Left ventricle myocardium inferior (tissue), 1 donor: ENCODE measurements around the gene NT5M. TPM values are rescaled to one million over a fixed set of nuclear protein-coding genes. Genes with fewer than 3 reads are reported as not detected.
"Not testable (repeated sequence)": the region's sequence is repeated elsewhere in the genome, so short reads cannot be mapped to it uniquely, and the experiment has no call there.

ENCODE experiments used
- DNase-seq: peaks from one replicate; pipeline ENCODE4 v3.0.0-alpha.2; 2020
- H3K27ac ChIP-seq: fragments of 200-600 bp; replicated peaks from 2 replicates; pipeline ENCODE4 v1.8.0; 2021
- H3K27me3 ChIP-seq: fragments of 200-600 bp; 2 replicates; pipeline ENCODE4 v1.8.0; 2021; ENCODE audit warnings: low read depth
- H3K36me3 ChIP-seq: fragments of 200-600 bp; 2 replicates; pipeline ENCODE4 v1.8.0; 2021
- H3K4me1 ChIP-seq: fragments of 200-600 bp; 2 replicates; pipeline ENCODE4 v1.8.0; 2021
- H3K4me3 ChIP-seq: fragments of 200-600 bp; 2 replicates; pipeline ENCODE4 v1.8.0; 2021; ENCODE audit warnings: mild to moderate bottlenecking, moderate library complexity
- H3K9me3 ChIP-seq: fragments of 200-600 bp; replicated peaks from 2 replicates; pipeline ENCODE4 v1.8.0; 2021
- intact Hi-C: fragments of 100-400 bp; cut with micrococcal nuclease; formaldehyde crosslinking; loops from one replicate; pipeline ENCODE4 v1.11.0; 2022
- total RNA-seq: library from RNA; stranded (reverse); fragmentation: NEBNext Ultra II Directional; extraction: Animal tissue kit (Norgen Biotek cat#: 25700); gene quantifications from one replicate; pipeline ENCODE4 v1.2.1, GENCODE V29; 2021
- TF ChIP-seq, protein P1 (sequence below): fragments of 200-600 bp; IDR thresholded peaks from 2 replicates; pipeline ENCODE4 v1.8.0; 2021; ENCODE audit warnings: antibody characterized with exemption, mild to moderate bottlenecking, borderline replicate concordance
- donor health status: DM: no; HTN: yes; CAD: no; lungs with severe emphysema.

The NT5M gene
- total RNA-seq, 1 donor from 2014 or later: 11.2 TPM

DNA sequence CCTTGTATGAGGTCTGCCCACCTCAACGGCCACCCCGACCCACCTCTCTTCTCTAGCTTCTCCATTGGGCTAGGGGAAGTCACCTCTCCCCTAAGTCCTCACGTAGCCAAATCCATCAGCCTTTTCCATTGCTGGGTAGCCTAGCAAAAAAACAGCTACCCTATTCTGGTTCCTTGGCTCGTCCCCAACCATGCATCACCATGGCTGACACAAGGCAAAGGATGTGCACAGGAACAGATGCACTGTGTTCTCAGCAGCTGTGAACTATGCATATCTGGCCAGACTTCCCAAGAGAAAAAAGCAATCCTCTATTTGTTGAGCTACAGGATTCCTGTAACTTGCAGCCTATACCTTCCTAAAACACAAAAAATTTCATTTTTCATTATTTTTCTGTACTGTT is 44.2 kb upstream of the NT5M start:
- no peaks in the 10 kb centered on the region for H3K9me3 ChIP-seq
- H3K36me3 ChIP-seq: peaks cover 98% of the 10 kb centered on the region
- TF ChIP-seq, protein P1, sequence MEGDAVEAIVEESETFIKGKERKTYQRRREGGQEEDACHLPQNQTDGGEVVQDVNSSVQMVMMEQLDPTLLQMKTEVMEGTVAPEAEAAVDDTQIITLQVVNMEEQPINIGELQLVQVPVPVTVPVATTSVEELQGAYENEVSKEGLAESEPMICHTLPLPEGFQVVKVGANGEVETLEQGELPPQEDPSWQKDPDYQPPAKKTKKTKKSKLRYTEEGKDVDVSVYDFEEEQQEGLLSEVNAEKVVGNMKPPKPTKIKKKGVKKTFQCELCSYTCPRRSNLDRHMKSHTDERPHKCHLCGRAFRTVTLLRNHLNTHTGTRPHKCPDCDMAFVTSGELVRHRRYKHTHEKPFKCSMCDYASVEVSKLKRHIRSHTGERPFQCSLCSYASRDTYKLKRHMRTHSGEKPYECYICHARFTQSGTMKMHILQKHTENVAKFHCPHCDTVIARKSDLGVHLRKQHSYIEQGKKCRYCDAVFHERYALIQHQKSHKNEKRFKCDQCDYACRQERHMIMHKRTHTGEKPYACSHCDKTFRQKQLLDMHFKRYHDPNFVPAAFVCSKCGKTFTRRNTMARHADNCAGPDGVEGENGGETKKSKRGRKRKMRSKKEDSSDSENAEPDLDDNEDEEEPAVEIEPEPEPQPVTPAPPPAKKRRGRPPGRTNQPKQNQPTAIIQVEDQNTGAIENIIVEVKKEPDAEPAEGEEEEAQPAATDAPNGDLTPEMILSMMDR: no peak
- H3K4me3 ChIP-seq: no peak overlapping the region
- H3K27ac ChIP-seq: no peak overlapping the region
- H3K27me3 ChIP-seq: no peaks in the 10 kb centered on the region
- no peaks in the 10 kb centered on the region for H3K4me1 ChIP-seq
- intact Hi-C loops: no loop called here
- DNase-seq: no peak

DNA sequence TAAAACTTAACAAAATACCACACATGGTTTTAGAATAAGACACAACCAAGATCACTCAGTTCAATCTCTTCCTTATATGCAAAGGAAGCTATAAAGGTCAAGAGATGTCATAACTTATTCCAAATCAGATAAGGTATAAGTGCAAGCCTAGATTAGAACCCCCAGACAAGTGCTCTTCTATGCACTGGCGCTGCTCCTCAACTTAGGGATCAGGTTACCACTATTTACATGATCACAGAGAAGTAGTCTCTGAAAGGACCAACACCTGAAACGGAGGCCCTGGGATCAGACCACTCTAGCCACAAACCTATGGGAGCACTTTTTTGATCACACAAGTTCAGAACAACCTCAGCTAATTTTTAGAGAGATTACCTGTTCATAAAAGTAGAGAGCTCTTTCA is 38.7 kb upstream of the NT5M start:
- H3K4me3 ChIP-seq: no peak overlapping the region
- no peak overlapping the region for H3K27ac ChIP-seq
- H3K9me3 ChIP-seq: no peaks in the 10 kb centered on the region
- intact Hi-C loops: no loop called here
- H3K36me3 ChIP-seq: peaks cover 98% of the 10 kb centered on the region
- H3K4me1 ChIP-seq: no peaks in the 10 kb centered on the region
- H3K27me3 ChIP-seq: no peaks in the 10 kb centered on the region
- DNase-seq: no peak
- TF ChIP-seq, protein P1: no peak

DNA sequence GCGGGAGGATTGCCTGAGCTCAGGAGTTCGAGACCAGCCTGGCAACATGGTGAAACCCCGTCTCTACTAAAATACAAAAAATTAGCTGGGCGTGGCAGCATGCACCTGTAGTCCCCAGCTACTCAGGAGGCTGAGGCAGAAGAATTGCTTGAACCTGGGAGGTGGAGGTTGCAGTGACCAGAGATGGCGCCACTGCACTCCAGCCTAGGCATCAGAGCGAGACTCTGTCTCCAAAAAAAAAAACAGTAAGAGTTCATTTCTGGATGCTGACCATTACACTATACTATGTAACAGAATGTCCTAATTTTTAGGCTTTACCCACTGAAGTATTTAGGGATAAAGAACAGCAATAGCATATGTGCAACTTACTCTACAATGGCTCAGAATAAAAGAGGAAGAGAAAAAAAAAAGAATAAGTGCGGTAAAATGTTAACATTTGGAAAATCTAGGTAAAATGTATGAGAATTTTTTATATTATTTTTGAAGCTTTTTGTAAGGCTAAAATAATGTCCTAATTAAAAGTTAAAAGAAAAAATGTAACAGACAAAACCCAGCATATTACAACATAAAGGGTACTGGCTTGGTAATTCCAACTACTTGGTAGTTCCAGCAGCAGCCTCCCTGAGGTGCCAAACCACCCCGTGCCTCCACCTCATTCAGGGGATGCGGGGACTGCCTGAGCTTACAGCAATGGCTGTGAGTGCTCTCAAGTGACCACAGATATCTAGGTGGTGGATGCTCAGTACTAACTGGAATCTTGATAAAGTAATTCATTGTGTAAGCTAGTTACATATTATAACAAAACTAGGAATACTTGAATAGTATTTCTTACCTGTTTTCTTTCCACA is 33.0 kb upstream of the NT5M start:
- no peak for DNase-seq
- no peak overlapping the region for H3K27ac ChIP-seq
- H3K4me3 ChIP-seq: no peak overlapping the region
- H3K36me3 ChIP-seq: peaks cover 94% of the 10 kb centered on the region
- no peaks in the 10 kb centered on the region for H3K9me3 ChIP-seq
- H3K4me1 ChIP-seq: peaks cover 5% of the 10 kb centered on the region
- H3K27me3 ChIP-seq: no peaks in the 10 kb centered on the region
- TF ChIP-seq, protein P1: no peak
- intact Hi-C loops: no loop called here

DNA sequence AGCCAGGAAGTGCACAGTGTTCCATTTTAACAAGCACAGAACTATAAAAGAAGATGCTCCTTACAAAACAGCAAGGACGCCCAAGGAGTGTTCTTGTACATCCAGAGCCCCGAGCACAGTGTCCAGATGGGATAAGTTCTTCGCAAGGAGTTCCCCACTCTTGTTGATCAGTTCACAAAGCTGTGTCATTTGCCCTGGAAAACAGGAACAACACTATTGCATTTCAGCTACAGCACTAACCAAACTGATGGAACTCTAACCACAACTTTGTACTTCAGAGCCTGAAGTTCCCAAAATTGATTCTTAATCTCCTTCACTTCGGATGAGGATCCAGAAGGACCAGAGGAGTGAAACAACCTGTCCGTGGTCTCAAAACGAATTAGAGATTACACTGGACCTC is 27.2 kb upstream of the NT5M start:
- Histone ChIP-seq H3K27ac (no peak overlapping the region), H3K9me3 (no peaks in the 10 kb centered on the region), H3K36me3 (peaks cover 44% of the 10 kb centered on the region), H3K4me1 (peaks cover 62% of the 10 kb centered on the region), H3K27me3 (no peaks in the 10 kb centered on the region), H3K4me3 (no peak overlapping the region)
- intact Hi-C loops: no loop called here
- TF ChIP-seq, protein P1: no peak
- no peak for DNase-seq

DNA sequence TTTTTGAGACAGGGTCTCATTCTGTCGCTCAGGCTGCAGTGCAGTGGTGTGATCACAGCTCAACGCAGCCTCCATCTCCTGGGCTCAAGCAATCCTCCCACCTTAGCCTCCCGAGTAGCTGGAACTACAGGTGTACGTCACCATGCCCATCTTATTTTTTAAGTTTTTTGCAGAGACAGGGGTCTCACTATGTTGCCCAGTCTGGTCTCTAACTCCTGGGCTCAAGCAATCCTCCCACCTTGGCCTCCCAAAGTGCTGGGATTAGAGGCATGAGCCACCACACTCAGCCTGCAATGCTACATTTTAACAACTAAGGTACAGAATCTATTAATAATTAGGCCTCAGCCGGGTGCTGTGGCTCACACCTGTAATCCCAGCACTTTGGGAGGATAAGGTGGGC is 25.7 kb upstream of the NT5M start:
- H3K27me3 ChIP-seq, H3K9me3 ChIP-seq, intact Hi-C loops, H3K27ac ChIP-seq, H3K4me3 ChIP-seq, DNase-seq: not testable (repeated sequence)
- Histone ChIP-seq H3K36me3 (peaks cover 35% of the 10 kb centered on the region), H3K4me1 (peaks cover 70% of the 10 kb centered on the region)

DNA sequence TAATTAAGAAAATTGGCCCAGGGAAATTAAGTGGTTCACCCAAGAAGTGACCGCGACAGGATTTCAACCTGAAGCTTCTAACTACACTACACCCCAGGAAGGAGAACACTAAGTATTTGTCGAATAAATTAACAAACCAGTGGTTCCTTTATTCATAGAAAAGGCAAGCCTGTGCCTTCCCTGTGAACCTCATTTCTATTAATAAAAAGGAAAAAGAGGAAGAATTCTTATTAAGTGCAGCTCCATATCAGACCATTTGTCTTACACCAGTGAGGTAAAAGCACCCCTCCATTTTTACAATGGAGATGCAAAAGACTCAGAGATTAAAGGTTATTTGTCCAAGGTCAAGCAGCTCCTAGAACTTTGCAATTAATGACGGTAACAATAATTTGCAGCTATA is 23.9 kb upstream of the NT5M start:
- intact Hi-C loops: no loop called here

More for the DNA sequence above, 23.9 kb upstream of the NT5M start:
- H3K27ac ChIP-seq: peak overlapping the region; percentile 99
- H3K9me3 ChIP-seq: no peaks in the 10 kb centered on the region
- H3K27me3 ChIP-seq: no peaks in the 10 kb centered on the region
- H3K36me3 ChIP-seq: peaks cover 16% of the 10 kb centered on the region
- DNase-seq: no peak
- TF ChIP-seq, protein P1: no peak
- H3K4me3 ChIP-seq: peak overlapping the region; percentile 98
- peaks cover 70% of the 10 kb centered on the region for H3K4me1 ChIP-seq
